ENCODE measurements around the gene RSRC1.
"Not testable (repeated sequence)": the region's sequence is repeated elsewhere in the genome, so short reads cannot be mapped to it uniquely, and the experiment has no call there.

DNA sequence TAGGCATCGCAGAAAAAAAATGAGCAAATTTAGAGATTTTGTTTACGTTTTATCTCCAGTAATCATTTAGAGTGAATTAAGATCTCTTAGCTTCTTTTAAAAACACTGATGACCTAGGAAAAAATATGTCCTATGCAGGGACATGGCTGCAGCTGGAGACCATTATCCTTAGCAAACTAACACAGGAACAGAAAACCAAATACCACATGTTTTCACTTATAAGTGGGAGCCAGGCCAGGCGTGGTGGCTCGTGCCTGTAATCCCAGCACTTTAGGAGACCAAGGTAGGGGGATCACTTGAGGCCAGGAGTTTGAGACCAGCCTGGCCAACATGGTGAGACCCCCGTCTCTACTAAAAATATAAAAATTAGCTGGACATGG lies 298.6 kb downstream of the RSRC1 start:
- not testable (repeated sequence) for TF ChIP-seq CSRNP3 (CRISPR knock-in tag; IDR thresholded peaks at IDR 0.05); TOX (CRISPR knock-in tag; IDR thresholded peaks at IDR 0.05; ENCODE audit: borderline replicate concordance); PPARA (CRISPR knock-in tag; IDR thresholded peaks at IDR 0.05; ENCODE audit: borderline replicate concordance); ZNF8 (CRISPR knock-in tag; IDR thresholded peaks at IDR 0.05); ZFP30 (CRISPR knock-in tag; IDR thresholded peaks at IDR 0.05); ESRRG (CRISPR knock-in tag; IDR thresholded peaks at IDR 0.05); ZFP3 (CRISPR knock-in tag; IDR thresholded peaks at IDR 0.05); ARNTL (CRISPR knock-in tag; IDR thresholded peaks at IDR 0.05; ENCODE audit: borderline replicate concordance, low read depth); CSDC2 (CRISPR knock-in tag; IDR thresholded peaks at IDR 0.05); ISL1 (CRISPR knock-in tag; IDR thresholded peaks at IDR 0.05); BACH2 (CRISPR knock-in tag; IDR thresholded peaks at IDR 0.05; ENCODE audit: borderline replicate concordance)
- peak; percentile 88 for TF ChIP-seq TCF4 (CRISPR knock-in tag; IDR thresholded peaks at IDR 0.05; ENCODE audit: borderline replicate concordance)
- TF ChIP-seq, protein P1, sequence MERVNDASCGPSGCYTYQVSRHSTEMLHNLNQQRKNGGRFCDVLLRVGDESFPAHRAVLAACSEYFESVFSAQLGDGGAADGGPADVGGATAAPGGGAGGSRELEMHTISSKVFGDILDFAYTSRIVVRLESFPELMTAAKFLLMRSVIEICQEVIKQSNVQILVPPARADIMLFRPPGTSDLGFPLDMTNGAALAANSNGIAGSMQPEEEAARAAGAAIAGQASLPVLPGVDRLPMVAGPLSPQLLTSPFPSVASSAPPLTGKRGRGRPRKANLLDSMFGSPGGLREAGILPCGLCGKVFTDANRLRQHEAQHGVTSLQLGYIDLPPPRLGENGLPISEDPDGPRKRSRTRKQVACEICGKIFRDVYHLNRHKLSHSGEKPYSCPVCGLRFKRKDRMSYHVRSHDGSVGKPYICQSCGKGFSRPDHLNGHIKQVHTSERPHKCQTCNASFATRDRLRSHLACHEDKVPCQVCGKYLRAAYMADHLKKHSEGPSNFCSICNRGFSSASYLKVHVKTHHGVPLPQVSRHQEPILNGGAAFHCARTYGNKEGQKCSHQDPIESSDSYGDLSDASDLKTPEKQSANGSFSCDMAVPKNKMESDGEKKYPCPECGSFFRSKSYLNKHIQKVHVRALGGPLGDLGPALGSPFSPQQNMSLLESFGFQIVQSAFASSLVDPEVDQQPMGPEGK (CRISPR knock-in tag; IDR thresholded peaks at IDR 0.05; ENCODE audit: borderline replicate concordance), result not testable (repeated sequence)
- peak; percentile 71; the same call in 1 of the 2 replicates for TF ChIP-seq TSHZ2 (CRISPR knock-in tag; IDR thresholded peaks at IDR 0.05)

All from SK-N-SH treated with all-trans-retinoic acid at 6 μM for 48 hours (cell line).